ENCODE results near the gene NKX3-2. TPM values are rescaled to one million over a fixed set of nuclear protein-coding genes. Genes with fewer than 3 reads are reported as not detected.

NKX3-2 gene
- total RNA-seq, 1 experiment from 2014 or later, result 1.4 TPM

DNA sequence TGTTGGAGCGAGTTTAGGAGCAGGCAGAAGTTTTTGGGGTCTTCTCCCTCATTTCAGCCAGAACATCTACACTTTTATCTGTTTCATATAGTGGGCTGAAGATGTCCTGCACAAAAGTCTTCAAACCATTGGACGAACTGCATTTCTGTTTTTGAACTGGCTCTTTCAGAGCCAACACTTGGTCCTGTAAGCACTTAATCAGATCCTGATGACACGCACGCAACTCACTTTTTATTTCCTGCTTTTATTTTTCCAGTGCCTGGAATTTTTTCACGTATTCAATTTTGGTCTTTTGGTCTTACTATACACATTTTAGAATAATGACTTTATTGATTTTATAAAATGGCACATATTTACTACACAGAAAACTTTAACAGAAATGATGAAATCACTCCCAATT is 40.2 kb upstream of the NKX3-2 start:
- TF ChIP-seq POLR2AphosphoS5 (IDR thresholded peaks at IDR 0.05; ENCODE audit: low read depth, low read length) (no peak), POLR2A (IDR thresholded peaks at IDR 0.05; ENCODE audit: borderline replicate concordance, extremely low read depth, insufficient read depth, insufficient read length) (no peak), SRF (IDR thresholded peaks at IDR 0.05; ENCODE audit: low read depth) (no peak), RAD21 (IDR thresholded peaks at IDR 0.05; ENCODE audit: low read depth) (no peak), FOSL1 (IDR thresholded peaks at IDR 0.05; ENCODE audit: low read depth) (no peak), ZFX (IDR thresholded peaks at IDR 0.05) (no peak), EGR1 (IDR thresholded peaks at IDR 0.05; ENCODE audit: low read depth) (no peak), SP1 (IDR thresholded peaks at IDR 0.05; ENCODE audit: low read depth) (no peak), ZNF274 (IDR thresholded peaks at IDR 0.05; ENCODE audit: low read depth, low read length) (no peak), SIN3A (IDR thresholded peaks at IDR 0.05; ENCODE audit: low read depth) (no peak), EZH2phosphoT487 (IDR thresholded peaks at IDR 0.05; ENCODE audit: borderline replicate concordance) (no peak), ELF1 (IDR thresholded peaks at IDR 0.05; ENCODE audit: borderline replicate concordance, low read depth) (no peak)
- TF ChIP-seq, protein P1, sequence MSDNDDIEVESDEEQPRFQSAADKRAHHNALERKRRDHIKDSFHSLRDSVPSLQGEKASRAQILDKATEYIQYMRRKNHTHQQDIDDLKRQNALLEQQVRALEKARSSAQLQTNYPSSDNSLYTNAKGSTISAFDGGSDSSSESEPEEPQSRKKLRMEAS (IDR thresholded peaks at IDR 0.05), result no peak
- TF ChIP-seq, protein P2, sequence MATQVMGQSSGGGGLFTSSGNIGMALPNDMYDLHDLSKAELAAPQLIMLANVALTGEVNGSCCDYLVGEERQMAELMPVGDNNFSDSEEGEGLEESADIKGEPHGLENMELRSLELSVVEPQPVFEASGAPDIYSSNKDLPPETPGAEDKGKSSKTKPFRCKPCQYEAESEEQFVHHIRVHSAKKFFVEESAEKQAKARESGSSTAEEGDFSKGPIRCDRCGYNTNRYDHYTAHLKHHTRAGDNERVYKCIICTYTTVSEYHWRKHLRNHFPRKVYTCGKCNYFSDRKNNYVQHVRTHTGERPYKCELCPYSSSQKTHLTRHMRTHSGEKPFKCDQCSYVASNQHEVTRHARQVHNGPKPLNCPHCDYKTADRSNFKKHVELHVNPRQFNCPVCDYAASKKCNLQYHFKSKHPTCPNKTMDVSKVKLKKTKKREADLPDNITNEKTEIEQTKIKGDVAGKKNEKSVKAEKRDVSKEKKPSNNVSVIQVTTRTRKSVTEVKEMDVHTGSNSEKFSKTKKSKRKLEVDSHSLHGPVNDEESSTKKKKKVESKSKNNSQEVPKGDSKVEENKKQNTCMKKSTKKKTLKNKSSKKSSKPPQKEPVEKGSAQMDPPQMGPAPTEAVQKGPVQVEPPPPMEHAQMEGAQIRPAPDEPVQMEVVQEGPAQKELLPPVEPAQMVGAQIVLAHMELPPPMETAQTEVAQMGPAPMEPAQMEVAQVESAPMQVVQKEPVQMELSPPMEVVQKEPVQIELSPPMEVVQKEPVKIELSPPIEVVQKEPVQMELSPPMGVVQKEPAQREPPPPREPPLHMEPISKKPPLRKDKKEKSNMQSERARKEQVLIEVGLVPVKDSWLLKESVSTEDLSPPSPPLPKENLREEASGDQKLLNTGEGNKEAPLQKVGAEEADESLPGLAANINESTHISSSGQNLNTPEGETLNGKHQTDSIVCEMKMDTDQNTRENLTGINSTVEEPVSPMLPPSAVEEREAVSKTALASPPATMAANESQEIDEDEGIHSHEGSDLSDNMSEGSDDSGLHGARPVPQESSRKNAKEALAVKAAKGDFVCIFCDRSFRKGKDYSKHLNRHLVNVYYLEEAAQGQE (IDR thresholded peaks at IDR 0.05; ENCODE audit: low read depth), result no peak
- TF ChIP-seq, protein P3, sequence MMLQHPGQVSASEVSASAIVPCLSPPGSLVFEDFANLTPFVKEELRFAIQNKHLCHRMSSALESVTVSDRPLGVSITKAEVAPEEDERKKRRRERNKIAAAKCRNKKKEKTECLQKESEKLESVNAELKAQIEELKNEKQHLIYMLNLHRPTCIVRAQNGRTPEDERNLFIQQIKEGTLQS (IDR thresholded peaks at IDR 0.05), result no peak
- RAD21 ChIA-PET (ENCODE audit: low non-redundant PET in 1 of 2, low total read pairs in 2 of 2, uncharacterized antibody in 2 of 2, unreplicated experiment in 2 of 2), result no interaction called here
- H3K79me2 ChIP-seq (ENCODE audit: insufficient read depth, low read length), result no peaks in the 10 kb centered on the region
- no TSS peak for BruUV-seq (replicated peaks)
- no peak overlapping the region for H3K4me3 ChIP-seq (replicated peaks in 1 of 2; ENCODE audit: low read depth in 1 of 2, low read length in 2 of 2)
- H3K36me3 ChIP-seq (ENCODE audit: control insufficient read depth in 1 of 2, insufficient read depth in 2 of 2, low read length in 2 of 2), result peaks cover 23 to 38% of the 10 kb centered on the region in 2 experiments
- H3K4me1 ChIP-seq (ENCODE audit: control insufficient read depth in 1 of 2, insufficient read depth in 2 of 2, low read length in 2 of 2), result no peaks in the 10 kb centered on the region
- CTCF ChIA-PET, result no interaction called here
- H3K9me3 ChIP-seq (ENCODE audit: control insufficient read depth in 1 of 2, insufficient read depth in 1 of 2, low read depth in 1 of 2, low read length in 2 of 2), result no peaks in the 10 kb centered on the region
- ATAC-seq (no peak), DNase-seq (ENCODE audit: low read depth, low spot score) (no peak)
- H3K9ac ChIP-seq (ENCODE audit: low read length), result no peak overlapping the region
- POLR2A ChIA-PET, result no interaction called here
- no peaks in the 10 kb centered on the region for H3K9me2 ChIP-seq (ENCODE audit: insufficient read depth)
- intact Hi-C loops (cut with micrococcal nuclease), result no loop called here
- no peak overlapping the region for H2AFZ ChIP-seq (ENCODE audit: low read depth, low read length, poor library complexity, severe bottlenecking)
- H3K4me2 ChIP-seq (ENCODE audit: low read length), result no peak overlapping the region
- no peaks in the 10 kb centered on the region for H4K20me1 ChIP-seq (ENCODE audit: insufficient read depth)
- H3K27me3 ChIP-seq (ENCODE audit: insufficient read depth, low read length), result no peaks in the 10 kb centered on the region
- no peak overlapping the region for H3K27ac ChIP-seq (ENCODE audit: low read depth, low read length)
